GM12878 (cell line): ENCODE results near the gene SFMBT1. TPM values are rescaled to one million over a fixed set of nuclear protein-coding genes. Genes with fewer than 3 reads are reported as not detected.

ENCODE experiments used
- ATAC-seq: fragments of 200-7000 bp; cut with Tn5 transposase; 3 replicates; pipeline ENCODE4 v1.9.1; 2020; ENCODE audit warnings: mild to moderate bottlenecking, moderate library complexity
- BruUV-seq: library from RNA; stranded (reverse); fragments of 400-500 nt; replicated peaks from 2 replicates; lab custom pipeline; 2021; lab: Mats Ljungman, UMichigan
- CTCF ChIA-PET: fragments of 300-600 bp; sonication (Branson Sonifier 250); formaldehyde crosslinking; extraction: SDS; loops from one replicate; lab custom pipeline; 2021; ENCODE audit warnings: inconsistent platforms; lab: Yijun Ruan, JAX
- POLR2A ChIA-PET: fragments of 350-600 bp; formaldehyde crosslinking; extraction: SDS; loops from one replicate; lab custom pipeline; 2021; ENCODE audit warnings: inconsistent platforms; lab: Charles Lee
- RAD21 ChIA-PET: fragments of 300-600 bp; sonication (Branson Sonifier 250); formaldehyde crosslinking; loops from one replicate; lab custom pipeline; 2023; ENCODE audit warnings: antibody characterized with exemption; ENCODE audit not compliant: unreplicated experiment; lab: Charles Lee
- SMC1A ChIA-PET: fragments of 300-600 bp; sonication (Branson Sonifier 250); formaldehyde crosslinking; loops from one replicate; lab custom pipeline; 2023; ENCODE audit not compliant: unreplicated experiment, uncharacterized antibody; lab: Charles Lee
- DNase-seq: peaks from one replicate; pipeline ENCODE4 v3.0.0-alpha.2; 2011; ENCODE audit warnings: low read depth, low spot score
- FAIRE-seq: peaks from 3 replicates; lab custom pipeline; 2011; peaks lifted over from hg19 to GRCh38; lab: Jason Lieb, UNC
- H2AFZ ChIP-seq: 2 replicates; pipeline ENCODE4 v1.6.0; 2011; ENCODE audit warnings: low read depth, low read length, control low read depth; ENCODE audit not compliant: control insufficient read depth
- H3K27ac ChIP-seq: 2 replicates; pipeline ENCODE4 v1.5.1; 2011; ENCODE audit warnings: control low read depth; ENCODE audit not compliant: control insufficient read depth, insufficient read depth
- H3K27me3 ChIP-seq, 2 experiments: replicated peaks in 1 of 2; 2 replicates each; pipeline versions ENCODE4 v1.6.0 to v1.6.1; 2011; ENCODE audit warnings: low read length in 1 of 2; ENCODE audit not compliant: control insufficient read depth in 2 of 2, insufficient read depth in 2 of 2
- H3K36me3 ChIP-seq, 2 experiments: 2 replicates each; pipeline ENCODE4 v1.5.1; 2011; ENCODE audit warnings: low read length in 1 of 2; ENCODE audit not compliant: control insufficient read depth in 2 of 2, insufficient read depth in 2 of 2
- H3K4me1 ChIP-seq: 2 replicates; pipeline ENCODE4 v1.6.1; 2011; ENCODE audit warnings: mild to moderate bottlenecking, low read length, moderate library complexity, mixed read lengths; ENCODE audit not compliant: control insufficient read depth, insufficient read depth
- H3K4me2 ChIP-seq: 2 replicates; pipeline ENCODE4 v1.6.0; 2011; ENCODE audit warnings: control low read depth; ENCODE audit not compliant: control insufficient read depth, insufficient read depth
- H3K4me3 ChIP-seq: fragments of 200-600 bp; sonication (generic); 2 replicates; pipeline ENCODE4 v1.5.1; 2016
- H3K79me2 ChIP-seq: 2 replicates; pipeline ENCODE4 v1.6.0; 2011; ENCODE audit warnings: low read length; ENCODE audit not compliant: control insufficient read depth, insufficient read depth
- H3K9ac ChIP-seq: 2 replicates; pipeline ENCODE4 v1.8.0; 2011; ENCODE audit warnings: low read length, control low read depth, mixed read lengths; ENCODE audit not compliant: control insufficient read depth, insufficient read depth
- H3K9me3 ChIP-seq: replicated peaks from 3 replicates; pipeline ENCODE4 v1.5.1; 2011; ENCODE audit warnings: mild to moderate bottlenecking, low read length; ENCODE audit not compliant: control insufficient read depth, insufficient read depth
- H4K20me1 ChIP-seq: 2 replicates; pipeline ENCODE4 v1.6.0; 2011; ENCODE audit not compliant: control insufficient read depth, insufficient read depth
- GABPA ChIP-seq: IDR thresholded peaks from 2 replicates; pipeline ENCODE4 v1.6.1; 2014; ENCODE audit warnings: antibody characterized with exemption, low read depth, mild to moderate bottlenecking, inconsistent platforms
- HDAC6 ChIP-seq: fragments of 200-600 bp; sonication (generic); IDR thresholded peaks from one replicate; pipeline ENCODE4 v1.8.0; 2017; ENCODE audit warnings: antibody characterized with exemption; ENCODE audit not compliant: unreplicated experiment
- NFYB ChIP-seq: IDR thresholded peaks from 2 replicates; pipeline ENCODE4 v1.6.1; 2011; ENCODE audit warnings: low read depth, mild to moderate bottlenecking, low read length, improper control_type of control experiment, moderate library complexity; ENCODE audit not compliant: insufficient read depth
- SIN3A ChIP-seq: IDR thresholded peaks from 2 replicates; pipeline ENCODE4 v1.6.1; 2012; ENCODE audit warnings: low read depth, low read length, improper control_type of control experiment
- SRF ChIP-seq, 2 experiments: IDR thresholded peaks; 2 replicates each; pipeline ENCODE4 v1.6.1; 2011; ENCODE audit warnings: low read depth in 2 of 2, low read length in 2 of 2, mild to moderate bottlenecking in 1 of 2, moderate library complexity in 1 of 2
- YBX1 ChIP-seq: fragments of 450-650 bp; IDR thresholded peaks from 2 replicates; pipeline ENCODE4 v1.6.1; 2016; ENCODE audit warnings: antibody characterized with exemption
- ZNF24 ChIP-seq: fragments of 450-650 bp; IDR thresholded peaks from 2 replicates; pipeline ENCODE4 v1.6.1; 2017; ENCODE audit warnings: antibody characterized with exemption, mild to moderate bottlenecking
- WGBS: methylation state at CpG from one replicate; pipeline ENCODE4 v1.1.6; 2016; ENCODE audit warnings: low lambda C conversion rate; ENCODE audit not compliant: insufficient replicate concordance, insufficient coverage; ENCODE audit errors: missing lambda C conversion rate; 5-methylcytosine and 5-hydroxymethylcytosine counted together
- in situ Hi-C: fragments of 300-500 bp; cut with MboI; formaldehyde crosslinking; loops from 9 replicates; pipeline ENCODE4 v1.14.3; 2018; ENCODE audit warnings: mixed read lengths
- intact Hi-C: fragments of 100-400 bp; cut with micrococcal nuclease; formaldehyde crosslinking; loops from one replicate; pipeline ENCODE4 v1.14.2; 2022; ENCODE audit not compliant: unreplicated experiment
- polyA plus RNA-seq, 11 experiments: library from polyadenylated mRNA; depleted of rRNA in 4 of 11; unstranded in 6 of 11; stranded (reverse) in 5 of 11; fragments of >200 nt; fragmentation: Nextera tagmentation in 4 of 11; fragmentation: Illumina TruSeq in 1 of 11; extraction: Ambion mirVana in 4 of 11; extraction: Trizol in 1 of 11; gene quantifications; 1 replicate in 1 of 11; 2 replicates in 10 of 11; pipeline versions ENCODE4 v1.2.1 to v1.2.3, GENCODE V29; 2011 to 2016; ENCODE audit warnings: inconsistent platforms in 2 of 11, missing spikeins in 2 of 11, low read depth in 1 of 11
- total RNA-seq, 4 experiments: library from RNA; depleted of rRNA in 3 of 4; stranded (reverse); fragments of >200 nt in 3 of 4; fragmentation: Illumina TruSeq in 1 of 4; extraction: Trizol in 1 of 4; gene quantifications; 2 replicates each; pipeline versions ENCODE4 v1.2.1 to v1.2.3, GENCODE V29; 2013 to 2021
- TF ChIP-seq, protein P1 (sequence below): IDR thresholded peaks from 2 replicates; pipeline ENCODE4 v1.6.1; 2011; ENCODE audit warnings: low read depth, mild to moderate bottlenecking, low read length, moderate library complexity, borderline replicate concordance; ENCODE audit errors: extremely low read depth
- TF ChIP-seq, protein P2 (sequence below): IDR thresholded peaks from 2 replicates; pipeline ENCODE4 v1.6.1; 2012; ENCODE audit warnings: improper control_type of control experiment, low read depth, low read length; ENCODE audit not compliant: insufficient replicate concordance

The SFMBT1 gene
- total and polyA plus RNA-seq, 10 of the 15 experiments (the other 5 are each of a cell fraction or from before 2014, with no cell fraction given): 3.2 to 19.5 (median 11.4) TPM

DNA sequence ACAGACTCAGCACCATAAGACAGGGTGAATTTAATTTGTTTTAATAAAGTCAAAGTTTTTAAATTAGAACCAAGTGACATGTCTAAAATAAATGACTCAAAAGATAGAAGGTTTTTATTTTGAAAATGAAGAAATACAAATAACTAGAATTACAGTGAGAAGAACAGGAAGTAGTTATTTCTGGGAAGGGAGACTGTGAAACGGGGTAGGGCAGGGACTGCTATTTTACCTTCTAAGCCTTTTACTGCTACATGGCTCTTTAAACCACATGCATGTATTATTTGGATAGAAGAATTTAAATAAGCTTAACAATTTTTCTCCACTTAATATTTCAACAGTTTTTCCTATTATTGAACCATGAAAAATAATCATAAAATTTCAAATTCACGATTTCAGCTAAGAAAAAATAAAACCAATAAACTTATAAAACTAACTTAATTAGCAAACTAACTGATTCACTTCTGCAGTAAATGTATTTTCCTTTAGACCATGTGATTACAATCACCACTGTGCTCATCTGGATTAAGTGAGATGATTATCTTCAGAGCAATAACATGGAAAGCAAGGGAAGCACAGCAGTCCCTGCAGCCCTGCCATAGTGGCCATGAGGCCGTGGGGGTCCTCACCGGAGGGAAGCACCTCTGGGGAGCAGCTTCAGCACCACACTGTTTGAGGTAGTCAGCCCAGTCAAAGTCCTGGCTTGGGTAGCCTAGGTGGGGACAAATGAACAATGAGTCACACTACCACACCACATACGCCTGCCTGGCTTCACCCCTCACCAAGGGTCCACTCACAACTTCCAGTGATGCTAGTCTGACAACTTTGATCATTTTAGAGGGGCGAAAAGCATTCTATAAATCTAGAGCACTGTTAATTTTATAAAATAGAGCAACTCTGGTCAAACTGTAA is 120.2 kb downstream of the SFMBT1 start:
- Histone ChIP-seq H3K9ac (no peak overlapping the region), H3K4me2 (no peak overlapping the region), H3K79me2 (no peaks in the 10 kb centered on the region), H3K4me1 (no peaks in the 10 kb centered on the region), H3K9me3 (no peaks in the 10 kb centered on the region), H3K27me3 (no peaks in the 10 kb centered on the region), H2AFZ (no peak overlapping the region), H3K27ac (no peak overlapping the region), H3K4me3 (no peak overlapping the region), H4K20me1 (no peaks in the 10 kb centered on the region), H3K36me3 (peaks cover 0 to 1% of the 10 kb centered on the region in 2 experiments; a peak in 3 of 4 replicates)
- no peak for TF ChIP-seq SIN3A
- TF ChIP-seq YBX1: no peak
- TF ChIP-seq ZNF24: no peak
- intact Hi-C loops (no loop called here), in situ Hi-C loops (no loop called here)
- POLR2A ChIA-PET: no interaction called here
- WGBS: 72% methylated on average over 6 of the region's 6 CpGs
- SMC1A ChIA-PET: interaction anchor here (0.7 to 1.3 kb wide), 4 partner anchors 13 to 104 kb away, joined by 3 to 4 read pairs (median 4); no protein-coding TSS in a partner anchor
- FAIRE-seq: no peak
- no peak for ATAC-seq
- RAD21 ChIA-PET: no interaction called here
- no peak for DNase-seq
- BruUV-seq: no TSS peak
- CTCF ChIA-PET: interaction anchor here (5.3 kb wide), 1 partner anchor 12 kb away, joined by 28 read pairs; no protein-coding TSS in a partner anchor

DNA sequence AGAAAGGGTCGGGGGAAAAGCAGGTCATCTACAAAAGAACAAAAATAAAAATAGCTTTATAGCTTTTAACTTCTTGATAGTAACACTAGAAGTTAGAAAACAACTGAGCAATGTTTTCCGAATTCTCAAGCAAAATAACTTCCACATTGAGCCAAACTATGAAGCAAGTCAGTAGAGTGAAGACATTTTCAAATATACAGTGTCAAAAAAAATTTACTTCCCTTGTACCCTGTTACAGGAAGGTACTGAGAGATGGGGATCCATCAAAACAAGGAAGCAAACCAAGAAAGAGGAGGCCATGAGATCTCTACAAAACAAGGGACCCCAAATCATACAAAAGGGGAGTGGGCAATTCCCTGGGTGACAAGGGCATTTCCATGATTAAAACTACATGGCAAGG is 121.9 kb downstream of the SFMBT1 start:
- BruUV-seq: no TSS peak
- H3K4me3 ChIP-seq: no peak overlapping the region
- H3K27ac ChIP-seq: no peak overlapping the region
- CTCF ChIA-PET: interaction anchor here (1.7 kb wide), 1 partner anchor 31 kb away, joined by 4 read pairs; no protein-coding TSS in a partner anchor
- no peak for FAIRE-seq
- H3K79me2 ChIP-seq: no peaks in the 10 kb centered on the region
- RAD21 ChIA-PET: no interaction called here
- no peaks in the 10 kb centered on the region for H3K4me1 ChIP-seq
- no peak for ATAC-seq
- H3K9me3 ChIP-seq: no peaks in the 10 kb centered on the region
- H3K9ac ChIP-seq: no peak overlapping the region
- H3K36me3 ChIP-seq: peaks cover 0 to 3% of the 10 kb centered on the region in 2 experiments; a peak in 2 of 4 replicates
- WGBS: 96% methylated on average over 2 of the region's 2 CpGs
- intact Hi-C loops: no loop called here
- in situ Hi-C loops: no loop called here
- no peak overlapping the region for H3K4me2 ChIP-seq
- H4K20me1 ChIP-seq: no peaks in the 10 kb centered on the region
- DNase-seq: no peak
- POLR2A ChIA-PET: interaction anchor here (0.6 to 1.6 kb wide), 3 partner anchors 8 to 41 kb away, joined by 3 to 5 read pairs (median 3); no protein-coding TSS in a partner anchor
- H3K27me3 ChIP-seq: no peaks in the 10 kb centered on the region
- SMC1A ChIA-PET: no interaction called here
- no peak overlapping the region for H2AFZ ChIP-seq
- TF ChIP-seq HDAC6 (no peak), SRF (IDR thresholded peaks at IDR 0.05; ENCODE audit: low read depth in 2 of 2, low read length in 2 of 2) (no peak), NFYB (no peak), GABPA (no peak), YBX1 (no peak)
- TF ChIP-seq, protein P1, sequence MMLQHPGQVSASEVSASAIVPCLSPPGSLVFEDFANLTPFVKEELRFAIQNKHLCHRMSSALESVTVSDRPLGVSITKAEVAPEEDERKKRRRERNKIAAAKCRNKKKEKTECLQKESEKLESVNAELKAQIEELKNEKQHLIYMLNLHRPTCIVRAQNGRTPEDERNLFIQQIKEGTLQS: no peak
- TF ChIP-seq, protein P2, sequence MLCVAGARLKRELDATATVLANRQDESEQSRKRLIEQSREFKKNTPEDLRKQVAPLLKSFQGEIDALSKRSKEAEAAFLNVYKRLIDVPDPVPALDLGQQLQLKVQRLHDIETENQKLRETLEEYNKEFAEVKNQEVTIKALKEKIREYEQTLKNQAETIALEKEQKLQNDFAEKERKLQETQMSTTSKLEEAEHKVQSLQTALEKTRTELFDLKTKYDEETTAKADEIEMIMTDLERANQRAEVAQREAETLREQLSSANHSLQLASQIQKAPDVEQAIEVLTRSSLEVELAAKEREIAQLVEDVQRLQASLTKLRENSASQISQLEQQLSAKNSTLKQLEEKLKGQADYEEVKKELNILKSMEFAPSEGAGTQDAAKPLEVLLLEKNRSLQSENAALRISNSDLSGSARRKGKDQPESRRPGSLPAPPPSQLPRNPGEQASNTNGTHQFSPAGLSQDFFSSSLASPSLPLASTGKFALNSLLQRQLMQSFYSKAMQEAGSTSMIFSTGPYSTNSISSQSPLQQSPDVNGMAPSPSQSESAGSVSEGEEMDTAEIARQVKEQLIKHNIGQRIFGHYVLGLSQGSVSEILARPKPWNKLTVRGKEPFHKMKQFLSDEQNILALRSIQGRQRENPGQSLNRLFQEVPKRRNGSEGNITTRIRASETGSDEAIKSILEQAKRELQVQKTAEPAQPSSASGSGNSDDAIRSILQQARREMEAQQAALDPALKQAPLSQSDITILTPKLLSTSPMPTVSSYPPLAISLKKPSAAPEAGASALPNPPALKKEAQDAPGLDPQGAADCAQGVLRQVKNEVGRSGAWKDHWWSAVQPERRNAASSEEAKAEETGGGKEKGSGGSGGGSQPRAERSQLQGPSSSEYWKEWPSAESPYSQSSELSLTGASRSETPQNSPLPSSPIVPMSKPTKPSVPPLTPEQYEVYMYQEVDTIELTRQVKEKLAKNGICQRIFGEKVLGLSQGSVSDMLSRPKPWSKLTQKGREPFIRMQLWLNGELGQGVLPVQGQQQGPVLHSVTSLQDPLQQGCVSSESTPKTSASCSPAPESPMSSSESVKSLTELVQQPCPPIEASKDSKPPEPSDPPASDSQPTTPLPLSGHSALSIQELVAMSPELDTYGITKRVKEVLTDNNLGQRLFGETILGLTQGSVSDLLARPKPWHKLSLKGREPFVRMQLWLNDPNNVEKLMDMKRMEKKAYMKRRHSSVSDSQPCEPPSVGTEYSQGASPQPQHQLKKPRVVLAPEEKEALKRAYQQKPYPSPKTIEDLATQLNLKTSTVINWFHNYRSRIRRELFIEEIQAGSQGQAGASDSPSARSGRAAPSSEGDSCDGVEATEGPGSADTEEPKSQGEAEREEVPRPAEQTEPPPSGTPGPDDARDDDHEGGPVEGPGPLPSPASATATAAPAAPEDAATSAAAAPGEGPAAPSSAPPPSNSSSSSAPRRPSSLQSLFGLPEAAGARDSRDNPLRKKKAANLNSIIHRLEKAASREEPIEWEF: no peak
